SKM-1 treated with dmso at 0.1 percent for 144 hours (cell line): ENCODE results near the gene KIR2DL4.
"Not testable (repeated sequence)": the region's sequence is repeated elsewhere in the genome, so short reads cannot be mapped to it uniquely, and the experiment has no call there.

Experiments used
- DNase-seq: peaks from one replicate; lab custom pipeline; 2025; ENCODE audit not compliant: unreplicated experiment; lab: John Stamatoyannopoulos, UW

The KIR2DL4 gene

DNA sequence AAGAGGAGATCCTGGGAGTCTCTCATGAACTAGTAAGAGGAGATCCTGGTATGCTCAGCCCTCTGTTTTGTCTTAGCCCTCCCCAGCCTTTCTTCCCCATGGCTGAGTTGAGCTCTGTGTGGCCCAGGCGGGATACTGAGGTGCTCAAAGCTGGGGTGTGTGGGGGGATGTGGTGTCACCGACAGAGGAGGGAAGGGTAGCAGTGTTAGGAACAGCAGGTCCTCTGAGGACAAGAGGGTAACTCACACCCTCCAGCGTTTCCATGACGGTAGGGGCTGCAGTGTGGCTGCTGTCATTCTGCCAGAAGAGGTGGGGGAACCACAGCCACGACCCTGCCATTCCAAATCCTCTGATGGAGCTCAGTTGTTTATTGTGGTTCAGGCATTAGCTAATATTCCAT, 691 bp downstream of the KIR2DL4 start:
- DNase-seq, result no peak

DNA sequence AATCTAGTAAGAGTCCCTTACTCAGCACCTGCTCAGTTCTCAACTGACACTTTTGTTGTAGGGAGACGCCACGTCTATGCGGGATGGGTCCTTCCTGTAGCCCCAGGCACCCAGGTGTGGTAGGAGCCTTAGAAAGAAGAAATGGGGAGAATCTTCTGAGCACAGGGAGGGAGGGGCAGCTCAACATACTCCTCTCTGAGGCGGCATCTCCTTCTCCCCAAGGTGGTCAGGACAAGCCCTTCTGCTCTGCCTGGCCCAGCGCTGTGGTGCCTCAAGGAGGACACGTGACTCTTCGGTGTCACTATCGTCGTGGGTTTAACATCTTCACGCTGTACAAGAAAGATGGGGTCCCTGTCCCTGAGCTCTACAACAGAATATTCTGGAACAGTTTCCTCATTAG, 1.2 kb downstream of the KIR2DL4 start:
- no peak for DNase-seq

DNA sequence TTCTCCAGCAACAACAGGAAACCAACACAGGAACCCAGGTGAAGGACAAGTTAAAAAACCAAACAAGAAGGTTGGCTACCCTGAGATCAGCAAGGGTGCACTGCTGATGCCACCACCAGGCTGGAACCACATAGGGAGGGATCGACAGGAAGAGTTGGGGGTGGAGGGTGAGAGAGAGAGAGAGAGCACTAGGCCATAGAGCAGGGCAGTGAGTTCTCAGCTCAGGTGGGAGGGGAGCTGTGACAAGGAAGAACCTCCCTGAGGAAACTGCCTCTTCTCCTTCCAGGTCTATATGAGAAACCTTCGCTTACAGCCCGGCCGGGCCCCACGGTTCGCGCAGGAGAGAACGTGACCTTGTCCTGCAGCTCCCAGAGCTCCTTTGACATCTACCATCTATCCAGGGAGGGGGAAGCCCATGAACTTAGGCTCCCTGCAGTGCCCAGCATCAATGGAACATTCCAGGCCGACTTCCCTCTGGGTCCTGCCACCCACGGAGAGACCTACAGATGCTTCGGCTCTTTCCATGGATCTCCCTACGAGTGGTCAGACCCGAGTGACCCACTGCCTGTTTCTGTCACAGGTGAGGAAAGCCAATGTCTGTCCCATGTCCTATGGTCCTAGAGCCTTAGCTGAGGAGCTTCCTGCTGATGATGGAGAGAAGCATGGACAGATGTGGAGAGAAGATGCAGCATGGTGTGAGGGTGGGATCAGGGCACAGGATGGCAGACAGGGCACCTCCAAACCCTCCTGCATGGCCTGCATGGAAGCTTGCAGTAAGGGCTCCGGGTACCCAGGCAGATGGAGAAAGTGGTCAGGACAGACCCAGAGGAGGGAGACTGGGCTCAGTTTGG, 2.5 kb downstream of the KIR2DL4 start:
- no peak for DNase-seq

DNA sequence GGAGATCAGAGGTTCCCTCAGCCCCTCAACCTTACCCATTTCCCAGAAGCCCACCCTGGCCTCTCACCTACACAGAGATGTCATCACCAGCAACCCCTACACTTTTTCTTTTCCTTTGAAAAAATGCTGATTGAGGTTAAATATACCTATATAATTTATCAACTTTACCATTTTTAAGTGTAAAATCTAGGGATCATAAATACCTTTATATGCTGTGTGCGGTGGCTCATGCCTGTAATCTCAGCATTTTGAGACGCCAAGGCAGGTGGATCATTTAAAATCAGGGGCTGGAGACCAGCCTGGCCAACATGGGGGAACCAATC, 3.1 kb downstream of the KIR2DL4 start:
- DNase-seq, result no peak

DNA sequence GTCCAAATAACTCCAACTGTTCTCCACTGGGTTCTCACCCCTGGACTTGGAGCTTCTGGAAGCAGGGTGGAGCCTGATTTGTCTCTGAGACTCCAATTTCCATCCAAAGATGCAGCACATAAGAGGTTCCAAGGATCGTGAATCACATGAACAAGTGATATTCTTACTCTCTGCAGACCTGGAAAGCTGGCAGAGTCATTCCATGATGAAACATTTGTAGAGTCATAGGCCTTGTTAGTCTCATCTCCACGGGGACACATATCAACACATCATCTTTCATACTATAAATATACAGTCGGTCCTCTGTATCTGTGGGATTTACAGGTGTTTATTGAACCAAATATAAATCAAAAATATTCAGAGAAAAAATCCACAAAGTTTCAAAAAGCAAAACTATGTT, 11.2 kb downstream of the KIR2DL4 start:
- not testable (repeated sequence) for DNase-seq

DNA sequence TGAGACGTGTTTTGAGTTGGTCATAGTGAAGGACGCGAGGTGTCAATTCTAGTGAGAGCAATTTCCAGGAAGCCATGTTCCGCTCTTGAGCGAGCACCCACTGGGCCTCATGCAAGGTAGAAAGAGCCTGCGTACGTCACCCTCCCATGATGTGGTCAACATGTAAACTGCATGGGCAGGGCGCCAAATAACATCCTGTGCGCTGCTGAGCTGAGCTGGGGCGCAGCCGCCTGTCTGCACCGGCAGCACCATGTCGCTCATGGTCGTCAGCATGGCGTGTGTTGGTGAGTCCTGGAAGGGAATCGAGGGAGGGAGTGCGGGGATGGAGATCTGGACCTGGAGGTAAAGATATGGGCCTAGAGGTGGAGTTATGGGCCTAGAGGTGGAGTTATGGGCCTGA, 12.8 kb downstream of the KIR2DL4 start, which contains the start of gene KIR3DL1:
Gene KIR3DL1, plus strand, starts transcription at position 218 of the 400 bp plus-strand sequence.
- not testable (repeated sequence) for DNase-seq

DNA sequence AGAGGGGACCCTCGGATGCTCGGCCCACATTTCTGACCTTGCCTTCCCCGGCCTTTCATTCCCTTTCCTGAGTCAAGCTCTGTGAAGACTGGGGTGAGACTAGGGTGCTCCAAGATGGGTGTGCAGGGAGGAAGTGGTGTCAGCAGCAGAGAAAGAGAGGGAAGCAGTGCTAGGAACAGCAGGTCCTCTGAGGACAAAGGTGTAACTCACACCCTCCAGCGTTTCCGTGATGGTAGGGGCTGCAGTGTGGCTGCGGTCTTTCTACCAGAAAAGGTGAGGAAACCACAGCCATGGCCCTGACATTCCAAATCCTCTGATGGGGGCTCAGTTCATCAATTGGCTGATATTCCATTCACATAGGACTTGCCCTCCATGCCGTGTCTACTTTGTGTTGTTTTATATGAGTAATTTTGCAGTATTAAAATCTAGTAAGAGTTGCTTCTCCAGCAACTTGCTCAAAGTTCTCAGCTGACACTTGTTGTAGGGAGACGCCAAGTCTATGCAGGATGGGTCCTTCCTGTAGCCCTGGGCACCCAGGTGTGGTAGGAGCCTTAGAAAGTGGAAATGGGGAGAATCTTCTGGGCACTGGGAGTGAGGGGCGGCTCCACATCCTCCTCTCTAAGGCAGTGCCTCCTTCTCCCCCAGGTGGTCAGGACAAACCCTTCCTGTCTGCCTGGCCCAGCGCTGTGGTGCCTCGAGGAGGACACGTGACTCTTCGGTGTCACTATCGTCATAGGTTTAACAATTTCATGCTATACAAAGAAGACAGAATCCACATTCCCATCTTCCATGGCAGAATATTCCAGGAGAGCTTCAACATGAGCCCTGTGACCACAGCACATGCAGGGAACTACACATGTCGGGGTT, 14.5 kb downstream of the KIR2DL4 start:
- no peak for DNase-seq

DNA sequence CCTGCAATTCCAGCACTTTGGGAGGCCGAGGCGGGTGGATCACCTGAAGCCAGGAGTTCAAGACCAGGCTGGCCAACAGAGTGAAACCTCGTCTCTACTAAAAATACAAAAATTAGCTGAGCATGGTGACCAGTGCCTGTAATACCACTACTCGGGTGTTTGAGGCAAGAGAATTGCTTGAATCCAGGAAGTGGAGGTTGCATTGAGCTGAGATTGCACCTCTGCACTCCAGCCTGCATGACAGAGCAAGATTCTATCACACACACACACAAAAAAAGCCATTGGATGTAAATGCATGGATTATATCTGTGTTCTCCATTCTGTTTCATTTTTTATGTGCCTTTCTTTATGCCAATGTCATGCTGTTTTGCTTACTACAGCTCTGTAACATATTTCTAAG, 21.0 kb downstream of the KIR2DL4 start:
- DNase-seq, result not testable (repeated sequence)

DNA sequence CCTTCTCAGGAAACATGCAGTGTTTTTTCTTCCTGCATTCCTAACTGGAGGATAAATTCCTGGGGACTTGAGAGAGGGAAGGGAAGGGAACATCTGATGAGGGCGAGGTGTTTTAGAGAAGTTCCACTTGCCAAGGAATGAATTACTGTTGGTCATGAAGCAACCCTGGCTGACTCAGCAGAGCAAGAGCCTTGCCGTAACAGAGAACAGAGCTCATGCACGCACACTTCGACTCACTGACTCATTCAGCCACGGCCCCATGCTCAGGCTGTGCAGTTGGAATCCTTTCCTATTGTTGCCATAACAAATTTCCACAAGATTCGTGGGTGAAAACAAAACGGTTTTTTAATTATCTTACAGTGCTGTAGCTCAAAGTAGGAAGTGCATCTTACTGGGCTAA, 21.9 kb downstream of the KIR2DL4 start:
- not testable (repeated sequence) for DNase-seq

DNA sequence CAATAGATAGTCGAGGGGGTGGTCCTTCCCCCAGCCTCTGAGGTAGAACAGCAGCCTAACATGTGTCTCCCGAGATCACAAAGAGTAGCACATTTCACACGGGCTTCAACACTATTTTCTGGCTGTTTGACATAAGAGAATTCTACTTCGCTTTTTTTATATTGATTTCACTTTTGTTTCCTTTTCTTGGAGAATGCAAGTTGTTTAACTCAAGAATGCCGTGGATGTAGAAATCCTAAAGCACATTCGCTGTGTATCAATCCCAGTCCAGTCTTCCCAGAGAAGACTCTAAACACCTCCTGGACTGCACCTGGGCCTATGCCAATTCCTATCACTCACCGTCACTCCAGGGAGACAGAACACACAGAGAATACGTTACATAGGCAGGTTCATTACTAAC, 24.7 kb downstream of the KIR2DL4 start:
- DNase-seq, result not testable (repeated sequence)

DNA sequence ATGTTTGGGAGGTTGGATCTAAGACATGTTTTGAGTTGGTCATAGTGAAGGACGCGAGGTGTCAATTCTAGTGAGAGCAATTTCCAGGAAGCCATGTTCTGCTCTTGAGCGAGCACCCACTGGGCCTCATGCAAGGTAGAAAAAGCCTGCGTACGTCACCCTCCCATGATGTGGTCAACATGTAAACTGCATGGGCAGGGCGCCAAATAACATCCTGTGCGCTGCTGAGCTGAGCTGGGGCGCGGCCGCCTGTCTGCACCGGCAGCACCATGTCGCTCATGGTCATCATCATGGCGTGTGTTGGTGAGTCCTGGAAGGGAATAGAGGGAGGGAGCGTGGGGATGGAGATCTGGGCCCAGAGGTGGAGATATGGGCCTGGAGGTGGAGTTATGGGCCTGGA, 29.1 kb downstream of the KIR2DL4 start, which contains the start of gene KIR2DS4:
Gene KIR2DS4, plus strand, starts transcription at position 181 of the 400 bp plus-strand sequence.
- not testable (repeated sequence) for DNase-seq

DNA sequence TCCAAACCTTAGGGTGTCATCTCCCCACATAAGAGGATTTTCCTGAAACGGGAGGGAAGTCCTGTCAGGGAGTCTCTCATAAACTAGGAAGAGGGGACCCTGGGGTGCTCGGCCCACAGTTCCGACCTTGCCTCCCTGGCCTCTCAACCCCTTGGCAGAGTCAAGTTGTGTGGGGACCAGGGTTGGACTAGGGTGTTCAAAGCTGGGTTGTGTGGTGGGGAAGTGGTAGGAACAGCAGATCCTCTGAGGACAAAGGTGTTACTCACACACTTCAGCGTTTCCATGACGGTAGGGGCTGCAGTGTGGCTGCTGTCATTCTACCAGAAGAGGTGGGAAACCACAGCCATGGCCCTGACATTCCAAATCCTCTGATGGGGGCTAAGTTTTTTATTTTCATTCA, 31.7 kb downstream of the KIR2DL4 start:
- DNase-seq, result not testable (repeated sequence)

DNA sequence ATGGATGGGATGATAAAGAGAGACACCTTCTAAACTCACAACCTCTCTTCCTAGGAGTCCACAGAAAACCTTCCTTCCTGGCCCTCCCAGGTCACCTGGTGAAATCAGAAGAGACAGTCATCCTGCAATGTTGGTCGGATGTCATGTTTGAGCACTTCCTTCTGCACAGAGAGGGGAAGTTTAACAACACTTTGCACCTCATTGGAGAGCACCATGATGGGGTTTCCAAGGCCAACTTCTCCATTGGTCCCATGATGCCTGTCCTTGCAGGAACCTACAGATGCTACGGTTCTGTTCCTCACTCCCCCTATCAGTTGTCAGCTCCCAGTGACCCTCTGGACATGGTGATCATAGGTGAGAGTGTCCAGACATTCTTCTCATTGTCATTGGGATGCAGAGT, 34.1 kb downstream of the KIR2DL4 start:
- not testable (repeated sequence) for DNase-seq

DNA sequence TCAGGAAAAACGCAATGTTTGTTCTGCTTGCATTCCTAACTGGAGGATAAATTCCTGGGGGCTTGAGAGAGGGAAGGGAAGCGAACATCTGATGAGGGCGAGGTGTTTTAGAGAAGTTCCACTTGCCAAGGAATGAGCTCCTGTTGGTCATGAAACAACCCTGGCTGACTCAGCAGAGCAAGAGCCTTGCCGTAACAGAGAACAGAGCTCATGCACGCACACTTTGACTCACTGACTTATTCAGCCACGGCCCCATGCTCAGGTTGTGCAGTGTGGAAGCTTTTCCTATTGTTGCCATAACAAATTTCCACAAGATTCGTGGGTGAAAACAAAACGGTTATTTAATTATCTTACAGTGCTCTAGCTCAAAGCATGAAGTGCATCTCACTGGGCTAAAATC, 39.8 kb downstream of the KIR2DL4 start:
- not testable (repeated sequence) for DNase-seq

DNA sequence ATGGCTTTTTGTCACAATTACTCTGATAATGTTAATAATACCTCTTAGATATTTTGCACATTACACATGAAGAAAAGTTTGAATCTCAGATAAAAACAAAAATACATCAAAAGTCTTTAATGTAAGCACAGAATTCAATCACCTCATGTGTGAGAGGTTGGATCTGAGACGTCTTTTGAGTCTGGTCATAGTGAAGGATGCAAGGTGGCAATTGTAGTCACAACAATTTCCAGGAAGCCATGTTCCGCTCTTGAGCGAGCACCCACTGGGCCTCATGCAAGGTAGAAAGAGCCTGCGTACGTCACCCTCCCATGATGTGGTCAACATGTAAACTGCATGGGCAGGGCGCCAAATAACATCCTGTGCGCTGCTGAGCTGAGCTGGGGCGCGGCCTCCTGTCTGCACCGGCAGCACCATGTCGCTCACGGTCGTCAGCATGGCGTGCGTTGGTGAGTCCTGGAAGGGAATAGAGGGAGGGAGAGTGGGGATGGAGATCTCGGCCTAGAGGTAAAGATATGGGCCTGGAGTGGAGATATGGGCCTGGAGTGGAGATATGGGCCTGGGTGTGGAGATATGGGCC, 46.7 kb downstream of the KIR2DL4 start, which contains the start of gene KIR3DL2:
Gene KIR3DL2, plus strand, starts transcription at position 383 of the 580 bp plus-strand sequence. Its CDS starts 33 bp downstream, at position 416.
- not testable (repeated sequence) for DNase-seq

DNA sequence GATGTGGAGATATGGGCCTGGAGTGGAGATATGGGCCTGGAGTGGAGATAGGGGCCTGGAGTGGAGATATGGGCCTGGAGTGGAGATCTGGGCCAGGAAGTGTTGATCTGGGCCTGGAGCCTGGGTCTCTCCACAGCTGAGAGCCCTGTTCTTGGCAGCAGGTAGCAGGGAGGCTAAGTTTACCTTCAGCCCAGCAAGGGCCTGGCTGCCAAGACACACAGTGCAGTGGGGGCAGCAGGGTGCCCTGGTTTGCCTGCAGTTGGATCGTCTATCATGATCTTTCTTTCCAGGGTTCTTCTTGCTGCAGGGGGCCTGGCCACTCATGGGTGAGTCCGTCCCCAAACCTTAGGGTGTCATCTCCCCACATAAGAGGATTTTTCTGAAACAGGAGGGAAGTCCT, 47.5 kb downstream of the KIR2DL4 start:
- DNase-seq, result no peak

DNA sequence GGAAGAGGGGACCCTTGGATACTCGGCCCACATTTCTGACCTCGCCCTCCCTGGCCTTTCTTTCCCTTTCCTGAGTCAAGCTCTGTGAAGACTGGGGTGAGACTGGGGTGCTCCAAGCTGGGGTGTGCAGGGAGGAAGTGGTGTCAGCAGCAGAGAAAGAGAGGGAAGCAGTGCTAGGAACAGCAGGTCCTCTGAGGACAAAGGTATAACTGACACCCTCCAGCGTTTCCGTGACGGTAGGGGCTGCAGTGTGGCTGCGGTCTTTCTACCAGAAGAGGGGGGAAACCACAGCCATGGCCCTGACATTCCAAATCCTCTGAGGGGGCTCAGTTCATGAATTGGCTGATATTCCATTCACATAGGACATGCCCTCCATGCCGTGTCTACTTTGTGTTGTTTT, 47.9 kb downstream of the KIR2DL4 start:
- DNase-seq, result no peak

DNA sequence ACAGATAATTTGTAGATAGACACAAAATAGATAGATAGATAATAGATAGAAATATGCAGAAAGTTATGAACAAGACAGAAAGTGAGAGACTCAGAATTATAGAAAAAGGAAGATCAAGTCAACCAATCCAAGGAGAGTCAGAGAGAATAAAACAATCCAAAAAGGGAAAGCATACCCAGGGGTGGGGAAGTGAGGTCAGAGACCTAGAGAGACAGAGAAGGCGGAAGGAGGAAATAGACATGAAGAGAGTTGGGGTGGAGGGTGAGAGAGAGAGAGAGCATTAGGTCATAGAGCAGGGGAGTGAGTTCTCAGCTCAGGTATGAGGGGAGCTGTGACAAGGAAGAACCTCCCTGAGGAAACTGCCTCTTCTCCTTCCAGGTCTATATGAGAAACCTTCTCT, 51.8 kb downstream of the KIR2DL4 start:
- DNase-seq, result not testable (repeated sequence)

DNA sequence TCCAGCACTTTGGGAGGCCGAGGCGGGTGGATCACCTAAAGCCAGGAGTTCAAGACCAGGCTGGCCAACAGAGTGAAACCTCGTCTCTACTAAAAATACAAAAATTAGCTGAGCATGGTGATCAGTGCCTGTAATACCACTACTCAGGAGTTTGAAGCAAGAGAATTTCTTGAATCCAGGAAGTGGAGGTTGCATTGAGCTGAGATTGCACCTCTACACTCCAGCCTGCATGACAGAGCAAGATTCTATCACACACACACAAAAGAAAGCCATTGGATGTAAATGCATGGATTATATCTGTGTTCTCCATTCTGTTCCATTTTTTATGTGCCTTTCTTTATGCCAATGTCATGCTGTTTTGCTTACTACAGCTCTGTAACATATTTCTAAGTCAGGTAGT, 55.1 kb downstream of the KIR2DL4 start:
- DNase-seq, result not testable (repeated sequence)

DNA sequence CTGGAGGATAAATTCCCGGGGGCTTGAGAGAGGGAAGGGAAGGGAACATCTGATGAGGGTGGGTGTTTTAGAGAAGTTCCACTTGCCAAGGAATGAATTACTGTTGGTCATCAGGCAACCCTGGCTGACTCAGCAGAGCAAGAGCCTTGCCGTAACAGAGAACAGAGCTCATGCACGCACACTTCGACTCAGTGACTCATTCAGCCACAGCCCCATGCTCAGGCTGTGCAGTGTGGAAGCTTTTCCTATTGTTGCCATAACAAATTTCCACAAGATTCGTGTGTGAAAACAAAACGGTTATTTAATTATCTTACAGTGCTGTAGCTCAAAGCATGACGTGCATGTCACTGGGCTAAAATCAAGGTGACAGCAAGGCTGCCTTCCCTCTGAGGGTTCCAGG, 56.0 kb downstream of the KIR2DL4 start:
- not testable (repeated sequence) for DNase-seq

DNA sequence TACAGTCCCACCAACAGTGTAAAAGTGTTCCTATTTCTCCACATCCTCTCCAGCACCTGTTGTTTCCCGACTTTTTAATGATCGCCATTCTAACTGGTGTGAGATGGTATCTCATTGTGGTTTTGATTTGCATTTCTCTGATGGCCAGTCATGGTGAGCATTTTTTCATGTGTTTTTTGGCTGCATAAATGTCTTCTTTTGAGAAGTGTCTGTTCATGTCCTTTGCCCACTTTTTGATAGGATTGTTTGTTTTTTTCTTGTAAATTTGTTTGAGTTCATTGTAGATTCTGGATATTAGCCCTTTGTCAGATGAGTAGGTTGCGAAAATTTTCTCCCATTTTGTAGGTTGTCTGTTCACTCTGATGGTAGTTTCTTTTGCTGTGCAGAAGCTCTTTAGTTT, 60.0 kb downstream of the KIR2DL4 start:
- not testable (repeated sequence) for DNase-seq
